ENCODE results near the gene TNP2. TPM values are rescaled to one million over a fixed set of nuclear protein-coding genes. Genes with fewer than 3 reads are reported as not detected.

The TNP2 gene
- polyA plus RNA-seq, 3 donors, result not detected

DNA sequence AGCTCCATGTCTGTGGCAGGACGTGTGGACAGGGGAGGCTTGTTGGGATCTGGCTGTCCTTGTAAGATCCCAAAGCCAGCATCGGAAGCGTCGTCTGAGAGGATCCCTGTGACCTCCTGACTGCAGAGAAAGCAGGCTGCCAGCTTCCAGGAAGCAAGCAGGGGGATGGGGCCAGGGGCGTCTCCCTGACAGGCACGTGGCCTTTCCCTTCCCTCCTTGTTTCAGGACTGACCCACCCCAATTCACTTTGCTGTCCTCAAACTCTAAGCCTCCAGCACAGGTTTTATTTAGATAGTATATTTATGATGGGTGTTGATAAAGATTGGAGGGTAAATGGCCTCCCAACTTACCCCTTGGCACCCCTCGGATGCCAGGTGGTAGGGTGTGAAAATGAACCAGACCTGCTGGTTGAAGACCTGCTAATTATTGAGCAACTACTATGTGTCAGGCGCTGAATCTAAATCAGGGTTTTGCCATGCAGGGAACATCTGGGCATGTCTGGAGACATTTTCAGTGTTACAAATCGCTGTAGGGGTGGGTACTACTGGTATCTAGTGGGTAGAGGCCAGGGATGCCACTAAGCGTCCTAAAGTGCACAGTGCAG lies 37.7 kb downstream of the TNP2 start:
- Histone ChIP-seq H3K79me2 (ENCODE audit: insufficient read depth, low read length) (no peaks in the 10 kb centered on the region), H3K9ac (ENCODE audit: insufficient read depth, low read length, poor library complexity, severe bottlenecking) (no peak overlapping the region), H3K27me3 (ENCODE audit: control insufficient read depth in 2 of 2, insufficient read depth in 2 of 2, low read length in 2 of 2) (no peaks in the 10 kb centered on the region), H4K20me1 (ENCODE audit: insufficient read depth, low read length) (no peaks in the 10 kb centered on the region), H3K27ac (ENCODE audit: low read depth in 1 of 2, low read length in 2 of 2) (no peak overlapping the region), H3K4me3 (replicated peaks in 1 of 3; ENCODE audit: low read depth in 2 of 3, low read length in 3 of 3) (no peak overlapping the region), H3K36me3 (replicated peaks in 1 of 2; ENCODE audit: control insufficient read depth in 1 of 2, insufficient read depth in 2 of 2, low read length in 2 of 2) (no peaks in the 10 kb centered on the region), H3K4me2 (replicated peaks; ENCODE audit: extremely low read depth, low read length, poor library complexity, severe bottlenecking) (no peak overlapping the region), H3K4me1 (ENCODE audit: control insufficient read depth in 1 of 2, insufficient read depth in 2 of 2, low read length in 2 of 2) (peaks cover 31 to 34% of the 10 kb centered on the region in 2 donors), H3K9me3 (replicated peaks in 1 of 2; ENCODE audit: control insufficient read depth in 1 of 2, insufficient read depth in 1 of 2, low read length in 2 of 2) (no peaks in the 10 kb centered on the region), H2AFZ (ENCODE audit: insufficient read depth, low read depth, low read length, poor library complexity, severe bottlenecking) (no peak overlapping the region)
- intact Hi-C loops (cut with micrococcal nuclease), result loop anchor here in 1 of 2 donors (5.0 kb wide), 1 partner anchor 551 kb away; no protein-coding TSS in a partner anchor
- peaks cover 36% of the 10 kb centered on the region for H3K4me1 Mint-ChIP-seq
- no peak overlapping the region for H3K4me3 Mint-ChIP-seq
- DNase-seq, result no peak
- peaks cover 0 to 3% (median 0%) of the 10 kb centered on the region in 7 donors for H3K9me3 Mint-ChIP-seq
- no peak for TF ChIP-seq CTCF (IDR thresholded peaks at IDR 0.05)
- peaks cover 4 to 15% (median 7%) of the 10 kb centered on the region in 3 donors for H3K27me3 Mint-ChIP-seq (ENCODE audit: low read depth in 3 of 3)
- H3K36me3 Mint-ChIP-seq, result no peaks in the 10 kb centered on the region
- WGBS (ENCODE audit: insufficient coverage), result 81% methylated on average over 7 of the region's 10 CpGs
- no peak overlapping the region for H3K27ac Mint-ChIP-seq

DNA sequence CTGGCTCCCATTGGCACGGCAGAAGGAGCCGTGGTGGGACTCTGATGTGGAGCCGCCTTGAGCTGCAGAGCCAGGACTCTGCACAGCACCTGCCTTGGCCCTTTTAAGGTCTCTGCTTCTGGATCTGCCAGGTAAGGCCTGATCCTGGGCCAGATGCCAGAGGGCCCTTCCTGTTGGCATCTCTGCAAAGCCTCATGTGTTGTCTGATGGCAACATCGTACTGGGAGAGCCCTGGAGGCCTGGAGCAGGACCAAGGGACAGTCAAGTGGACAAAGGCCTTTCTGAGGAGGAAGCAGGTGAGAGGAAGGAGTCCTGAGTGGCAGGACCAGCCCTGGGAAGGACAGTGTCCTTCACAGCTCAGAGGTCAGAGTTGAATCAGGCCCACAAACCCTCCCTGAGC lies 39.2 kb downstream of the TNP2 start:
- Histone ChIP-seq H3K27ac (ENCODE audit: low read depth in 1 of 2, low read length in 2 of 2) (no peak overlapping the region), H3K79me2 (ENCODE audit: insufficient read depth, low read length) (no peaks in the 10 kb centered on the region), H3K27me3 (ENCODE audit: control insufficient read depth in 2 of 2, insufficient read depth in 2 of 2, low read length in 2 of 2) (no peaks in the 10 kb centered on the region), H3K9me3 (replicated peaks in 1 of 2; ENCODE audit: control insufficient read depth in 1 of 2, insufficient read depth in 1 of 2, low read length in 2 of 2) (no peaks in the 10 kb centered on the region), H4K20me1 (ENCODE audit: insufficient read depth, low read length) (no peaks in the 10 kb centered on the region), H3K4me1 (ENCODE audit: control insufficient read depth in 1 of 2, insufficient read depth in 2 of 2, low read length in 2 of 2) (peaks cover 26 to 31% of the 10 kb centered on the region in 2 donors), H3K36me3 (replicated peaks in 1 of 2; ENCODE audit: control insufficient read depth in 1 of 2, insufficient read depth in 2 of 2, low read length in 2 of 2) (no peaks in the 10 kb centered on the region), H3K4me2 (replicated peaks; ENCODE audit: extremely low read depth, low read length, poor library complexity, severe bottlenecking) (no peak overlapping the region), H2AFZ (ENCODE audit: insufficient read depth, low read depth, low read length, poor library complexity, severe bottlenecking) (no peak overlapping the region), H3K4me3 (replicated peaks in 1 of 3; ENCODE audit: low read depth in 2 of 3, low read length in 3 of 3) (no peak overlapping the region), H3K9ac (ENCODE audit: insufficient read depth, low read length, poor library complexity, severe bottlenecking) (no peak overlapping the region)
- no peak for DNase-seq
- TF ChIP-seq CTCF (IDR thresholded peaks at IDR 0.05), result no peak
- peaks cover 0 to 3% (median 0%) of the 10 kb centered on the region in 7 donors for H3K9me3 Mint-ChIP-seq
- intact Hi-C loops (cut with micrococcal nuclease), result loop anchor here in 1 of 2 donors (5.0 kb wide), 1 partner anchor 552 kb away; no protein-coding TSS in a partner anchor
- no peak overlapping the region for H3K4me3 Mint-ChIP-seq
- H3K4me1 Mint-ChIP-seq, result peaks cover 37% of the 10 kb centered on the region
- WGBS (ENCODE audit: insufficient coverage), result 95% methylated on average over 4 of the region's 4 CpGs
- H3K27ac Mint-ChIP-seq, result no peak overlapping the region
- H3K27me3 Mint-ChIP-seq (ENCODE audit: low read depth in 3 of 3), result peaks cover 4 to 15% (median 6%) of the 10 kb centered on the region in 3 donors
- H3K36me3 Mint-ChIP-seq, result no peaks in the 10 kb centered on the region

Data from CD14-positive monocyte (primary cell).